WERI-Rb-1 (cell line): ENCODE measurements around the gene OTOS.

ENCODE experiments used
- DNase-seq: peaks from one replicate; pipeline ENCODE4 v3.0.0-alpha.2; 2020
- H3K27ac ChIP-seq: fragments of 250-450 bp; sonication (Bioruptor Pico); 2 replicates; pipeline ENCODE4 v1.5.1; 2020; ENCODE audit warnings: mild to moderate bottlenecking, moderate library complexity
- H3K27me3 ChIP-seq: fragments of 250-450 bp; sonication (Bioruptor Pico); 2 replicates; pipeline ENCODE4 v1.5.1; 2021; ENCODE audit warnings: mild to moderate bottlenecking, low read depth, moderate library complexity; ENCODE audit not compliant: insufficient read depth, severe bottlenecking
- H3K36me3 ChIP-seq: fragments of 250-450 bp; sonication (Bioruptor Pico); 2 replicates; pipeline ENCODE4 v1.5.1; 2020; ENCODE audit warnings: mild to moderate bottlenecking, moderate library complexity
- H3K4me3 ChIP-seq: 2 replicates; pipeline ENCODE4 v1.5.1; 2011; ENCODE audit warnings: low read depth, mild to moderate bottlenecking, control low read depth, low read length
- H3K9me3 ChIP-seq: fragments of 250-450 bp; sonication (Bioruptor Pico); 2 replicates; pipeline ENCODE4 v1.5.1; 2021; ENCODE audit warnings: mild to moderate bottlenecking, moderate library complexity; ENCODE audit not compliant: severe bottlenecking
- CTCF ChIP-seq: IDR thresholded peaks from 2 replicates; pipeline ENCODE4 v1.5.1; 2011; ENCODE audit warnings: low read depth, mild to moderate bottlenecking, control low read depth, inconsistent platforms, low read length

OTOS gene

GRCh38 chr2:240144649-240145261 lies 4.3 kb upstream of the OTOS start:
- H3K27me3 ChIP-seq, result peaks cover 30% of the 10 kb centered on the region
- no peak overlapping the region for H3K4me3 ChIP-seq
- H3K9me3 ChIP-seq, result no peaks in the 10 kb centered on the region
- TF ChIP-seq CTCF, result no peak
- no peak for DNase-seq
- no peaks in the 10 kb centered on the region for H3K36me3 ChIP-seq
- no peak overlapping the region for H3K27ac ChIP-seq

GRCh38 chr2:240143801-240144648 lies 3.6 kb upstream of the OTOS start:
- H3K4me3 ChIP-seq, result no peak overlapping the region
- no peaks in the 10 kb centered on the region for H3K36me3 ChIP-seq
- no peaks in the 10 kb centered on the region for H3K9me3 ChIP-seq
- peak; percentile 96 for TF ChIP-seq CTCF
- DNase-seq, result peak; percentile 67
- peaks cover 30% of the 10 kb centered on the region for H3K27me3 ChIP-seq
- no peak overlapping the region for H3K27ac ChIP-seq

GRCh38 chr2:240143276-240143675 lies 2.8 kb upstream of the OTOS start:
- Histone ChIP-seq H3K9me3 (no peaks in the 10 kb centered on the region), H3K27me3 (peaks cover 30% of the 10 kb centered on the region), H3K36me3 (no peaks in the 10 kb centered on the region), H3K27ac (no peak overlapping the region), H3K4me3 (no peak overlapping the region)
- no peak for DNase-seq
- TF ChIP-seq CTCF, result no peak

DNA sequence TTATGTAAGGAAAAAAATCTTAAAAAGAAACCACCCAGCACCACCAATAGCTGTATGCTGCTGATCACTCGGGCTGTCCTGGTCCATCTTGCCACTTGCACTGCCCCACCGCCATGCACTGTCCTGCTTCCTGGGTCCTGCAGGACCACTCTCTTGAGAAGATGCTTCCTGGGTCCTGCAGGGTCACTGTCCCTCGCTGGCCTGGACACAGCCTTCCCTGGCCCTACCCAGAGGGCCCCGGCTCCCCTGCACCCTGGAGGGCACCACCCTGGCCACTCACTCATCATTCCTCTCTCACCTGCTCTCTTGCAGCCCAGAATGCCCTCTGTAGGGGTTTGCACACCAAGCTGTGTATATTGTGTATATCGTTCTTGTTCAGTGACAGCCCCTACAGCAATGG lies 2.4 kb upstream of the OTOS start:
- no peak for TF ChIP-seq CTCF
- Histone ChIP-seq H3K27ac (no peak overlapping the region), H3K9me3 (no peaks in the 10 kb centered on the region), H3K36me3 (no peaks in the 10 kb centered on the region), H3K27me3 (peaks cover 30% of the 10 kb centered on the region), H3K4me3 (no peak overlapping the region)
- DNase-seq, result no peak

- DNase-seq, result no peak
- Histone ChIP-seq H3K9me3 (no peaks in the 10 kb centered on the region), H3K36me3 (no peaks in the 10 kb centered on the region), H3K27me3 (peaks cover 30% of the 10 kb centered on the region), H3K27ac (no peak overlapping the region), H3K4me3 (no peak overlapping the region)
- no peak for TF ChIP-seq CTCF
Observed at GRCh38 chr2:240142256-240142775, 1.9 kb upstream of the OTOS start.
